Activated naive CD4-positive, alpha-beta T cell treated with Interleukin-2 at 50 U/mL for 16 hours (primary cell): Measurements from ENCODE around the gene AMN1.
"Not testable (repeated sequence)": the region's sequence is repeated elsewhere in the genome, so short reads cannot be mapped to it uniquely, and the experiment has no call there.

Experiments used
- DNase-seq: peaks from one replicate; pipeline ENCODE4 v3.0.0-alpha.2; 2020

The AMN1 gene

GRCh38 chr12:31672521-31672920 lies 56.3 kb downstream of the AMN1 start:
- DNase-seq: no peak

DNA sequence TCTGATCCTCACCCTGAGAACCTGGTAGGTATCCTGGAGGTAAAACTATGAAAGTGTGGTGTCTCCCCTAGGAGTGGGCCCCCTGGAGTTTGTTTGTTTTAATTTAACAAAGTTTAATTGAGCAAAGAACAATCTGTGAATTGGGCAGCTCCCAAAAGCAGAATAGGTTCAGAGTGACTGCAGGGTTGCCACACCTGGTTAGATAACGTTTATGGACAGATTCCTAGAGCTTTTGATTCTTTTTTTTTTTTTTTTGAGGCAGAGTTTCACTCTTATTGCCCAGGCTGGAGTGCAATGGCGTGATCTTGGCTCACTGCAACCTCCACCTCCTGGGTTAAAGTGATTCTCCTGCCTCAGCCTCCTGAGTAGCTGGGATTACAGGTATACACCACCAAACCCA lies 59.2 kb downstream of the AMN1 start:
- not testable (repeated sequence) for DNase-seq

GRCh38 chr12:31669020-31669419 lies 59.8 kb downstream of the AMN1 start:
- no peak for DNase-seq

DNA sequence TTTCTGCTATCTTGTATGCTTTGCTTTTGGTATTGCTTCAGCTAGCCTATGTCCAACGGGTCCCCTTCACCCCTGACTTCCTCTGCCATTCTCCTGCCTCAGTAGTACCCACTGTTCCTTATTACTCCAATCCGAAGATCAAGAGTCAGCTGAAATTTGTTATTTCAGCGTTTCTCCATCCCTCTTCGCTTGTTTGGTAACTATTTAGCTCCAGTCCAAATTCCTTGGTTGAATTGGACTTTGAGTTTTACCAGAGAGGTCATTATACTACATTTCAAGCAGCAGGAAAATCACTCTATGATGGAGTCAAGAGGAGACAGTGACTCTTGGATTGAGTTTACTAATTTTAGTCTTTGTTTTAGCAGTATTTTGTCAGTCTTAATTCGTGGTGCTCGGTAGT lies 64.8 kb downstream of the AMN1 start:
- no peak for DNase-seq

GRCh38 chr12:31663576-31663975 lies 65.2 kb downstream of the AMN1 start:
- DNase-seq: no peak

- no peak for DNase-seq
Measured at GRCh38 chr12:31662176-31662849, 66.5 kb downstream of the AMN1 start.

GRCh38 chr12:31659087-31659942 lies 69.5 kb downstream of the AMN1 start, which contains the start of gene ETFBKMT:
Gene ETFBKMT, plus strand, starts transcription at chr12:31659688. Its CDS starts 2,266 bp downstream, at chr12:31661954.
- peak; percentile 93 for DNase-seq

- DNase-seq: no peak
Measured at GRCh38 chr12:31658471-31659086, 70.2 kb downstream of the AMN1 start.

DNA sequence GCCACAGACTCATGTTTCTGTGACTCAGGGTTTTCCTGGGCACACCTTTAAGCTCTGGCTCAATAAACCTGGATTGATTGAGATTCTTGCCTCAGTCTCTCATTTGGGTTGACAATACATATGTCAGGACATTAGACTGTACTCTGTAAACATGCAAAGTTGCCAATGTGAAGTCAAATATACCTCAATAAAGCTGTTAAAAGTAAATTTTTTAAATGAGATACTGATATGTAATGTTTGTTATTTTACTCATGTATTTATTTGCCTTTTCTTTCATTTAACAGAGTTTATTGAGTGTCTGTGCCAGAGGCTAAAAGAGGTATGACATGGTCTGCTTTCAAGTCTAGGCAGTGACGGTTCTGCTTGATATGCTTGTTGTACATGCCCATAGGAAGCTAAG lies 73.0 kb downstream of the AMN1 start:
- DNase-seq: no peak

DNA sequence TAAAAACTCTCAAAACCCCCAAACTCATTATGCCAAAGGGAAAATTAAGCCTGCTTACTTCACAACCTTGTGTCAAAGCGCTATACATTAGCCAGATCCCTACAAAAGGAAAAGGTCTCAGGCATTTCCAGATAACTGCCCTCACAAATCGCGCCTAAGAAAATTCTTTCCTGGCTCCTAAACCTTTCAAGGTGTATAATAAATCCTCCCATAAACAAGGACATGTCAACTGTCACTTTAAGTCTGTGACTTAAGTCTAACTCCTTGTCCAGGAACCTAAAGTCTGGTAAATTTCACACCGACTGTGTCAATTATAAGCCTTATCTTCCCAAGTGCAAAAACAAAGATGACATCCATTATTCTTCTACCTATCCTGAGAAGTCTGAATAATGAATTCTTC lies 73.6 kb downstream of the AMN1 start:
- DNase-seq: no peak

- DNase-seq: no peak
Measured at GRCh38 chr12:31651893-31652521, 76.8 kb downstream of the AMN1 start.

DNA sequence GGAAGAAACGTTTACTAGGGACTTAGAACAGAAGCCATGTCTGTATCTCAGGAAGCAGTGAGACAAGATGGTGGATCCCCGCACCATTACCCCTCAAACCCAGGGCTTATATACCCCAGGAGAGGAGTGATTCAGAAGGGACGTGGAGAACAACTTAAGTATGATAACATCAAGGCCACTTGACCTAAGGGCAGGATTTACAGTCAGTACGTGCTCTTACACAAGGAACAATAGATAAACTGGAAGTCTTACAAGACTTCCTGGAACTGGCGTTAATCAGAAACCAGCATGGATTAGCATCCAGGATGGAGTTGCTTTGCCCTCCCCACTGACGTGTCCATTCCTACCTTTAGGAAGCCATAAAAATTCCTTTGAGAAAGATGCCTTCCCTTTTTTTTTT lies 77.9 kb downstream of the AMN1 start:
- no peak for DNase-seq

DNA sequence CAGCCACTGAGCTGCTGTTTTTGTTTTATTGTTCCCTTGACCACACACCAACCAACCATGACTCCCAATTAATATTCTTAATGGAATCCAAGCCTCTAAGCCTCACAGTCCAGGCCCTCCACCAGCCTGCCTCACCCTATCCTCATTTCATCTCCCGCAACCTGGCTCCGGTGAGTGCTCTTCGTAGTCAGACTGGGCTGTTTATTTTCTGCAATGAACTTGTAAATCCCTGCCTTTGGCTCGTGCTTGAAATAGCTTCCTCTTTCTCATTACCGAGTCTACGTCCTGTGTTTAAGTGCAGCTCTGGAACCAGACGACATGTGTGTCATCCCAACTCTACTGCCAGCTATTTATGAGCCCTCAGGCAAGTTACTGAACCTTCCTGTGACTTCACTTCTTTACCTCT lies 81.7 kb downstream of the AMN1 start:
- no peak for DNase-seq

GRCh38 chr12:31645924-31646323 lies 82.9 kb downstream of the AMN1 start:
- no peak for DNase-seq

- DNase-seq: no peak
Measured at GRCh38 chr12:31644536-31644935, 84.3 kb downstream of the AMN1 start.

- DNase-seq: no peak
Measured at GRCh38 chr12:31641509-31642090, 87.2 kb downstream of the AMN1 start.

DNA sequence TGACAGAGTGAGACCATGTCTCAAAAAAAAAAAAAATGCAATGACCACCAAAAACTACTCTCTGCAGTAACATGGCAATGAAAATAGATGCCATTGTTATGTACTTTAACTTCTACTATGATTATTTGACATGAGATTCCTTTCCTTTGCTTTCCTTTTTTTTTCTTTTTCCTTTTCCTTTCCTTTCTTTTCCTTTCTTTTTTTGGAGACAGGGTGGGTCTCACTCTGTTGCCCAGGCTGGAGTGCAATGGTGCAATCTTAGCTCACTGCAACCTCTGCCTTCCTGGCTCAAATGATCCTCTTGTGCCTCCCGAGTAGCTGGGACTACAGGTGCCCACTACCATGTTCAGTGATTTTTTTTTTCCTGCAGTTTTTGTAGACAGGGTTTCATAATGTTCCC lies 94.2 kb downstream of the AMN1 start:
- DNase-seq: no peak

DNA sequence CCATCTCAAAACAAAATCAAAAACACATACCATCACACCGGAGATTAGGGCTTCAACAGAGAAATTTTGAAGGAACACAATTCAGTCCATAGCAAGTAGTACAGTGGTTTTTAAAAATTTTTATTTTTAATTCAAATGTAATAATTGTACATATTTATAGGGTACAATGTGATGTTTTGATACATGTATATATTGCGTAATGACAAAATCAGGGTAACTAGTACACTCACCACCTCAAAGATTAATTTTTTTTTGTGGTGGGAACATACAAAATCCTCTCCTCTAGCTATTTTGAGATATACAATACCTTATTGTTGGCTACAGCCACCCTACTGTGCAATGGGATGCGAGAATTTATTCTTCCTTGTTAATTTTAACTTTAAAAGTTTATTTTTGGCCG lies 95.4 kb downstream of the AMN1 start:
- no peak for DNase-seq

GRCh38 chr12:31631809-31632208 lies 97.0 kb downstream of the AMN1 start:
- DNase-seq: no peak

GRCh38 chr12:31631023-31631724 lies 97.6 kb downstream of the AMN1 start:
- DNase-seq: no peak

GRCh38 chr12:31629756-31630732 lies 98.8 kb downstream of the AMN1 start:
- no peak for DNase-seq
